LNCAP (cell line): Measurements from ENCODE around the gene NOM1.

Source experiments
- TF ChIP-seq, protein P1 (sequence below): fragments of 450-650 bp; IDR thresholded peaks from 2 replicates; pipeline ENCODE4 v1.5.1; 2017; ENCODE audit warnings: mild to moderate bottlenecking

Gene NOM1

DNA sequence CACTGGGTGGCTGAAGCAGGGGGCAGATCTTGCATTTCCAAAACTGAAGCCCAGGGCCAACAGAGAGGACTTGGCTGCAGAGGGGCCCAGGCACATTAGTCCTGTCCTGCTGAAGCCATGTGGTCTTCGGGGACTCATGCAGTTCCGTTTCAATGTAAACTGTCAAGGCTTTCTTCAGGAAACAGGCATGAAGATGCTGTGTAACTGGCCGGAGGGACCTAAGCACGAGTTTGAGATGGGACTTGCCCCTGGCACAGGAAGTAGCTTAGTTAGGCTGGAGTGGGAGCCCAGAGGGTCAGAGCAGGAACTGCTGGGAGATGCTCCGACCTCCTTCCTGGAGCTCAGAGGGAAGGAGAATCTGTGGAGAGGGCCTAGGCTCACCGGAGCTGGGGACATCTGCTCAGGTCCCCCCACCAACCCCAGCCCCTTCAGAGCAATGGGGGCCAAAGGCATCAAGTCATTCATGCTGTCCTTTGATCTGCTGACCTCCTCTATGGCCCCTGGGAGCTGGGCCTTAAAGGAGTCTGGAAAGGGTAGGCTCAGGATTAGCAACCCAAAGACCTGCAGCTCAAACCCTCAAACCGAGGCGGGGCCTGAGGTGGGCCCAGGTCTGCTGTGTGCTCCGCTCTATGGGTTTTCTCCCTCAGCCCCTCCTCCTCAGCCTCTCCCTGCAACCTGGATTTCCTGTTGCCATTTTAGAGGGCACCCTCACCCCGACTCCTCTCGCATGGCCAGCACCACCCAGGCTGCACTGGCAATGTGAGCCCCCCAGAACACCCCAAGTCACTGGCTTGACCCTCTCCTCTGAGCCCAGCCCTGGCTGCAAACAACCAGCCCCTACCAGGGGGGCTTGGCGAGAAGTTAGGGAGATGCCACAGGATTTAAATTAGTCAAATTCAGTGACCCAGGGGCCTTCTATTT is 65.4 kb downstream of the NOM1 start:
- TF ChIP-seq, protein P1, sequence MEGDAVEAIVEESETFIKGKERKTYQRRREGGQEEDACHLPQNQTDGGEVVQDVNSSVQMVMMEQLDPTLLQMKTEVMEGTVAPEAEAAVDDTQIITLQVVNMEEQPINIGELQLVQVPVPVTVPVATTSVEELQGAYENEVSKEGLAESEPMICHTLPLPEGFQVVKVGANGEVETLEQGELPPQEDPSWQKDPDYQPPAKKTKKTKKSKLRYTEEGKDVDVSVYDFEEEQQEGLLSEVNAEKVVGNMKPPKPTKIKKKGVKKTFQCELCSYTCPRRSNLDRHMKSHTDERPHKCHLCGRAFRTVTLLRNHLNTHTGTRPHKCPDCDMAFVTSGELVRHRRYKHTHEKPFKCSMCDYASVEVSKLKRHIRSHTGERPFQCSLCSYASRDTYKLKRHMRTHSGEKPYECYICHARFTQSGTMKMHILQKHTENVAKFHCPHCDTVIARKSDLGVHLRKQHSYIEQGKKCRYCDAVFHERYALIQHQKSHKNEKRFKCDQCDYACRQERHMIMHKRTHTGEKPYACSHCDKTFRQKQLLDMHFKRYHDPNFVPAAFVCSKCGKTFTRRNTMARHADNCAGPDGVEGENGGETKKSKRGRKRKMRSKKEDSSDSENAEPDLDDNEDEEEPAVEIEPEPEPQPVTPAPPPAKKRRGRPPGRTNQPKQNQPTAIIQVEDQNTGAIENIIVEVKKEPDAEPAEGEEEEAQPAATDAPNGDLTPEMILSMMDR, result no peak

DNA sequence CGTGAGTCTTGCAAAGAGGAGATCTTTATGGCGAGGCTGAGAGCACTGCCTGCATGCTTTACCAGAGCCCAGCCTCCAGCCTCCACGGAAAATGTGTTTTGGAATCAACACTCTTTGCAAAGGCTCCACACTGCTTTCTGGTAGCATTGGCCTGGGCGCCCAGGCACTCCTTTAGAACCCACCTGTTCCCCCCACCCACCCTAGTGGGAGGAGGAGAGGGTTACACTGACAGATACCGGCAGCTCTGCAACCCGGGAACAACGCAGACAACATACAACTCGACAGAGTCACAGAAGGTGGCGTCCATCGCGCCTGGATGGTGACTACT is 66.5 kb downstream of the NOM1 start:
- TF ChIP-seq, protein P1, result no peak

DNA sequence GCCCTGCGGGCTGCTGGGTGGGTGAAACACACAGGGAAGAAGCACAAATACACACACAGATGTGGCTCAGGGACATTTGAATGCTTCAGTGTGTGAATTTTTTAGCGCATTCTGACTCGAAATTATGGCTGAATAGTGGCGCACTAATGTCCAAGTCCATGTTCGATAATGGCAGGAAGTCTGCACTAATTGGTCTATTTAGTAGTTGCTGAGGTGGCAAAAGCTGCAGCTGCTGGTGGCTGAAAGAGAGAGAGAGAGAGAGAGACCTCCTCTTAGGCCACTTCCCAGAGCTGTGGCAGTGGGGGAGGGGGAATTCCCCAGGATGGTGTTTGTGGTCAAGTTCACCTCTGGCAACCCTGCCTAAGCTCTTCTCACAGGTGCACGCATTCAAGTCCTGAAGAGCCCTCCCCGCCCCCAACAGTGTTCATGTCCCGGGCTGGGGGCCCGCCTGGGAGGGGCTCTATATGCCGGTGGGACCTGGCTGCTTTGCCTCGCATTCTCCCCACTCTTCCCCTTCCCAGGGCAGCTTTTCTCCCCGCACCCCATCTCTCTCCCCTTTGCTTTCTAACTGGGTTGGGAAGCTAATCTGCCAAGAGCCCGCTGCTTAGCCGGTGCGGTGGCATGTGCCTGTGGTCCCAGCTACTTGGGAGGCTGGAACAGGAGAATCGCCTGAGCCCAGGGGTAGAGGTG is 67.0 kb downstream of the NOM1 start:
- TF ChIP-seq, protein P1, result no peak

DNA sequence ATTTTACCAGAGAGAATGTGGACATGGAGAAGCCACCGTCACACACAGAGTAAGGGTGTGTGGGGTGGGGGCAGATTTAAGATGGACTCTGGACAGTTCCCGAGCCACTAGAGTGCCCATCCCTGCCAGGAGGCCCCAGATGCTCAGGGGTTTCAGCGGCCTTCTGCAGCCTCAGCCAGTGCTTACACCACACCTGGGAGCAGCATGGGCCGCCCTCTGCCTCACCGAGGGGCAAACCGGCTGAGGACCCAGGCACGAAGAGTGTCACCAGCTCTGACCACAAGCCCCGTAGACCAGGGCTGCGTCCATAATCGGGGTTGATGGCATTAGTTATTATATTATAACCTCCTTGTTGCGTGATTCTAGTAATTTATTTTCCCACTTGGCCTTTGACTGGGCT is 67.6 kb downstream of the NOM1 start:
- TF ChIP-seq, protein P1, result no peak

DNA sequence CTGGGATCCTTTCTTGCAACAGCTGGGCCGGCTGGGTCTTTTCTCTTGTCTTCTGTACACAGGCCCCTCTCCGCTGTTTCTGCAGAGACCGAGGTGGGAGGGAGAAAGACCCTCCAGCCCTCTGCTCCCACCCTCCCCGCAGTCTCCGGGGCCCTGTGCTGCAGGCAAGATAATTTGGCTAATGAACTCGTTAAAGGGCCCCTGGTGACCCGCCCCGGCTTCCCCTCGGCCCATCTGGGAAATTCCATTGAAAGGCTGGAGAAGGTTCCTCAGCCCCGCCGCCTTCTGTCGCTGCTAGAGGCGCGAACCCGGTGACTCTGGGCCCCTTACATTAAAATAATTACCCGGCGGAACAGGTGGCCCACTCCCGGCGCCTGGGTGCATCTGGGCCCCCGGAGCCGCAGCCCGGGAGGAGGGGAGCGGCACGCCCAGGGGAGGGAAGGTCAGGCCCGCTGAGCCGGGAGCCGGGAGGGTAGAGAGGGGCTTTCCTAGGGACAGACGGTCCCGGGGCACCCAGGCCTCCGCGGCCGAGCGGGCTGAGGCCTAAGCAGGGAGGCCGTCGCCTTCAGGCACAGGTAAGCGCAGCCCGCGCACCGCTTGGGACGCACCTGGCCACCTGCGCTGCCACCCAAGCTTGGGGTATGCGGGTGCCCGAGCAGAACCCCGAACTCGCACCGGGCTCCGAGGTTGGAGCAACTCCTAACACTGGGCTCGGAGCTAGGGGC is 68.3 kb downstream of the NOM1 start:
- TF ChIP-seq, protein P1, result no peak

DNA sequence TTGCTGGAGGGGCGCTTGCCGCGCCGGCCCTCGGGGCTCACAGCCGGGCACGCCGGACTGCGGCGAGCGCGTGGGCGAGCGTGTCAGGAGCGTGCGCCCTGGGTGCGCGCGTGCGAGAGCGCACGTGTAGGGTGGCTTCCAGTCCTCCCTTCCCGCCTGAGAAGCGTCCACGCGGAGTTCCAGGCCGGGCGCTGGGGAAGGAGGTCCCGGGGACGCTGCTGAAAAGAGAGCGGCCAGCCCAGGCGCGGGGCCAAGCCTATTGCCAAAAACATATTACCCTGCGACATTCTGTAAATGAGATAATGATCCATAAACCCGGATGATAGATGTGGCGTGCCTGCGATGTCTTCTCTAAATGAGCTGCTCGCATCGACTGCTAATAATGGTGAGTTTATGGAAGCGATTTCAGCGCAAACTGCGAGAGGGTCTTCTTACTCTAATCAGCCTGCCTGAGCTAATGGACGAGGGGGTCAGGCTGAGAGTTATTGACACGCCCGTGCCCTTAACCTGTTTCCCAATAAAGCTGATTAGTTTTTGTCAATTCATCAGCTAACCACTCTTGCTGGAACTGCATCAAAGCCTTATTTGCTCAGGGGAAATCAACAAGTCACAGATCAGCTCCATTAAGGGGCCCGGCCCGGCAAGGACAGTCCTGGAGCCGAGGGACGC is 69.0 kb downstream of the NOM1 start:
- TF ChIP-seq, protein P1, result no peak

DNA sequence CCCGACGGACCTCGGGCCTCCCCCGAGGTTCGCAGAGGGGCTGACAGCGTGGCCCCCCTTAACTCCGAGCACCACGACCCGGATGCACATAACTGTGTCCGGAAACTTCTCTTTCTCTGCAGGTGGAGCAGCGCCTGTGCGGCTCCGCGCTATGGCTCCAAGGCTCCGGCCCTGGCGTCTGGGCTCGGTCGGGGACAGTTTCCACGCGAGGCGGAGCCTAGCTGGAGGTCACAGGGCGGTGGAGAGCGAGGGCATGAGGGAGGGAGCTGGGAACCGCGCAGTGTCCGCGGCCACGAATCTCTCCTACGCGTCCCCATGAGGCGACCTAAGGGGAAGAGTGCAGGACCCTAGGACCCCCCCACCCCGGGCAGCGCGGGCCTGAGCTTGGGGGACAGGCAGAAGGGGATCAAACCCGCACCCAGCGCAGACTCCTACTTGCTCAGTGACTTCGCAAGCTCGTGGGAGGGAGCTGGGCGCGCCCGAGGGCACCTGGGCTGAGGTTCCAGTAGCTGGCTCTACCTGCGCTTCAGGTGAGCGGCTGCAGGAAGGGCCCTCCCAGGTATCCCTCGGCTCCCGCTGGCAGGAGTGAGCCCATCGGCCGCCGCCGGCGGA is 69.6 kb downstream of the NOM1 start:
- TF ChIP-seq, protein P1, result no peak
